GM21723 (cell line): Measurements from ENCODE around the gene ANAPC1.
A peak's percentile ranks its signal among the peaks of the same experiment; 100 is the strongest.
"Not testable (repeated sequence)": the region's sequence is repeated elsewhere in the genome, so short reads cannot be mapped to it uniquely, and the experiment has no call there.

Source experiments
- ATAC-seq: cut with Tn5 transposase; IDR thresholded peaks from one replicate; pipeline ENCODE4 v1.9.1; 2021; ENCODE audit warnings: mild to moderate bottlenecking, moderate library complexity; ENCODE audit not compliant: unreplicated experiment

ANAPC1 gene

DNA sequence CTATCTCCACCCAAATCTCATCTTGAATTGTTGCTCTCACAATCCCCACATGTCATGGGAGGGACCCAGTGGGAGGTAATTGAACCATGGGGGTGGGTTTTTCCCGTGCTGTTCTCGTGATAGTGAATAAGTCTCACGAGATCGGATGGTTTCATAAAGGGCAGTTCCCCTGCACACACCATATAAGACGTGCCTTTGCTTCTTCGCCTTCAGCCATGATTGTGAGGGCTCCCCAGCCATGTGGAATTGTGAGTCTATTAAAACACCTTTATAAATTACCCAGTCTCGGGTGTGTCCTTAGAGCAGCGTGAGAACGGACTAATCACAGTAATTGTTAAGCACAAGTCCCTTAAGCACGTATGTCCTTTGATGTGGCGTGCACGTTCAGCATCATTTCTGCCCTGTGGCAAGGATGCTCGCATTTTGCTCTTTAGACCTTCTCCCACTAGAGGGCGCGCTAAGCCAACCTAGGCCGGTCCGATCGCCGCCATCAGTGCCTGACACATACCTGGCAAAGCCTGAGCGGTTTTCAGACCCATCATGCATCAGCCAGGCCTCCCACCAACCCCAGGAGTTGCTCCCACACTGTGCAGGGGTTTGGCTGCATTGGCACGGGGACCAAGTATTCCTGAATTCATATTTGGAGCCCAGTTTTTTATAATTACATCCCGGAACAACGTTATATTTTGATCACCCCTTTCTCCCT lies 136.4 kb downstream of the ANAPC1 start:
- ATAC-seq = peak; percentile 87

DNA sequence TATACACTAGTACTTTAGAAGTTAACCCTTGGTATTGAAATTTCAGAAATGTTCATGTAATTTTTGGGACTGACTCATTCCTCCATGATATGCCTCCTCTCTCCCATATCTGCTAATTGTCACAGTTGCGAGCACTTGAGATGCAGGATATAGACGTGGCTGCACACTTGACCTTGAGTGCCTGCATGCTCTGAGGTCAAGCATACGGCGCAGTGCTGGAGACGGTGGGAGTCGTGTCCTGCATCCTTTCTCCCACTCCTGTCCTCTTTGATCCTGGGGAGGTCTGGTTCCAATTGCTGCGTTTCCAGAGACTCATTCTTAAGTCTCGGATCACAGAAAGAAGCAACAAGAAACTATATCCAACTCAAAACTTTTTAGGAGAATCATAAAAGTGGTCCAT lies 139.2 kb downstream of the ANAPC1 start:
- not testable (repeated sequence) for ATAC-seq

DNA sequence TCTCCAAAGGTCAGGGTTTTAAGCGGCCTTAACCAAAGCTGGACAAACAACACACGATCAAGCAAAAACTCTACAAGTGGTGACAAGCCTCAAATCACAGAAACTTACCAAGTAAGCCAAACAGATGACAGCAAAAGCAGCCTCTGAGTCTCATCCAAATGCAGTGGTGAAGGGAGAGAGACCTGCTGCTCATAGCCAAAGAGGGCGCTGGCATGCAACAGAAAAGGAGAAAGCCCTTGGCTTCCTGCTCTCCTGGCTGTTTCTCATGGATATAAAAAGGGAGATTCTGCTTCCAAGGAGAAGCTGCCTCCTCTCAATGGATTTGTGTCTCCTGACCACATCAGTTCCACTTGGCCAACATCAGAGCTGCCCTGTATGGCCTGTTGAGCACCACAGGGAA lies 142.5 kb downstream of the ANAPC1 start:
- not testable (repeated sequence) for ATAC-seq

DNA sequence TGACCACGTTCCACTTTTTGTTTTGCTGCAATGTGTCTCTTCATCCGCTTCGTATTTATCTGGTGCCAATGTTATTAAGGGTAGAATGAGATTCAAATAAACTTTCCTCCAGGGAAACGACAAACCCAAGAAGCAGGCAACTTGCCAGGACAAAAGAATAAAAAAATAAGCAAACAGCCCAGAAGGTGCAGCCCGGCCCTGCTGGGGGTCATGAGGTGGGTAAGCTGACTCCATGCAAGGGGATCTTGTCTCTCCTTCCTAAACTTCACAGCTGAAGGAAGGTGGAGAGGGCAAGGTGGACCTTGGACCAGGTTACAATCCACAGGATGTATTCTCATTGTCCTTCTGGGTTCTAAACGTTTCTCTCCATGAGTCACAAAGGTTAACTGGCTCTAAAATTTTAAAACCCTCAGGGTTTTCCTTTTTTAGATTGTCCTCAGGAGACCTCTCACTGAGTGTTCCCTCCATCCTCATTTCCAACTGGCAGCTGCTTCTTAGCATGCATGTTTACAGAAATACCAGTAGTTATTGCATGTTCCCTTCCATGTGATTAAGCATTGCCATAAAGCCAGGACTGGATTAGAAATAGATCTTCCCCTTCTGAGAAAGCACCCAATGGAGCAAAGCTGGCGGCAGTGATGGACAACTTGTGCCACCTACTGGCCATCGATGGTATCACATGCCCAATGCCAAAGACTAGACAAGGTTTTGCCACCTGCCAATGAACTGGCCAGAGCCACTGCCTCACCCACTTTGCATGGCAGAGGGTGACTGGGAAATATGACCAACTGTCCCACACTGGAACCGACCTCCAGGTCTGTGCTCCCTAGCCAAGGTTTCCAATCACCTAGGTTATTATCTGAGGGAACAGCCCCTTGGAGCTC lies 147.9 kb downstream of the ANAPC1 start:
- peak; percentile 70 for ATAC-seq

DNA sequence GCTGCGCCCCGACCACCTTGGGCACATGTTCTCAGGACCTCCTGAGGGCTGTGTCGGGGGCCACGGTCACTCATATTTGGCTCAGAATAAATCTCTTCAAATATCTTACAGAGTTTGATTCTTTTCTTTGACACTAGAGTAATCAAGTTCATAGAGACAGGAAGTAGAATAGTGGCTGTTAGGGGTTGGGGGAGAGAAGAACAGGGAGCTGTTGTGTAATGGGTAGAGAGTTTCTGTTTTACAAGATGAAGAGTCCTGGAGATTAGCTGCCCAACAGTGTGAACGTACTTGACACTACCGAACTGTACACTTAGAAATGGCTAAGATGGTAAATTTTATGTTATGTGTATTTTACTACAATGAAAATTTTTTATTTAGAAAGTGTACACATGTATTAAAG lies 148.6 kb downstream of the ANAPC1 start:
- not testable (repeated sequence) for ATAC-seq

DNA sequence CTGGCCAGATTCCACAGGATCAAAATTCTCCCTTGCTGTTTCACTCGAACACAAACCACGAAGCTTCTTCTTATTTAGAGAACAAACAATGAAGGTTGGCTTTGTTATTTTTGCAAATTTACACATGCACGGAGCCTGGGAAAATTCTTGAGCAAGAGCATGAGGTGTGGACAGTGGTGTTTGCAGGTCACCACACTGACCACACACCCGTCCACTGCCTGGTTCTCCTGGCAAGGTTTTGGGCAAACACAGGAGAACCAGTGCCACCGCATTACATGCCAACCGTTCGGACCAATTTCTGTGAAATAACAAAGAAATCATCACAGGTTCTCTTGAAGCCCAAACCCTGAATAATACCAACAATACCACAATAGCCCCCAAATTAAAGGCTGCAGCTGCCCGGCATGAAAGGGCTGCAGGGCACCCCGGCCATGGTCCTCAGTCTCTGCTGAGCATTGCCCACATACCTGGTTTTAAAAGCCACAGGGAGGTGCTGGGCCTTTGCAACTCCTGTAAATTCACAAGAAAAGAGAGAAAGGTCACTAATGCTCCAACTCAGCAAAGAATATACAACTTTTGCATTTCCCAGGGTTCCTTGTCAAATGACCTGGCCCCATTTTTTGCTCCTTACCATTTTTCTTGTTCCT lies 154.1 kb downstream of the ANAPC1 start:
- not testable (repeated sequence) for ATAC-seq

DNA sequence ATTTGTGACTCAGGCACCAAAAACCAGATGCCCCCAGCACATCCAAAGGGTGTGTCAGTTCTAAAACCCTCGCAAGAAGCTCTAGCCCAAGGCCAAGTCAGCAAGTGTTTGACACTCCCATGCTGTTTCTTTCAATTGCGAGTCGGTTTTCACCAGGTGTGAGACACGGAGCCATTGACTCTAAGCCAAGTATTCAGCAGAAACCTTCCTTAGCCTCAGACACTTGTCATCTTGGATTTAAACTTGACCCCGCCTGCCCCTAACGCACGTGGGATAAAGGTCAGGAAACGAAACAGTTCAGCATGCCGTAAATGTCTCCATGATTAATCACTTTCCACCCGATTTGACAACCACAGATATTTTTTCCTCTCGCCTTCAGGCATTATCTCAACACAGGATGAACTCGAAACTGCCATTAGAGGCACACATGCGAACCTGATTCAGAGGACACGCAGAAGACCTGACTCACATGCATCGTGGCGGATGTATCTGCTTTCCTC lies 156.3 kb downstream of the ANAPC1 start:
- ATAC-seq = not testable (repeated sequence)

DNA sequence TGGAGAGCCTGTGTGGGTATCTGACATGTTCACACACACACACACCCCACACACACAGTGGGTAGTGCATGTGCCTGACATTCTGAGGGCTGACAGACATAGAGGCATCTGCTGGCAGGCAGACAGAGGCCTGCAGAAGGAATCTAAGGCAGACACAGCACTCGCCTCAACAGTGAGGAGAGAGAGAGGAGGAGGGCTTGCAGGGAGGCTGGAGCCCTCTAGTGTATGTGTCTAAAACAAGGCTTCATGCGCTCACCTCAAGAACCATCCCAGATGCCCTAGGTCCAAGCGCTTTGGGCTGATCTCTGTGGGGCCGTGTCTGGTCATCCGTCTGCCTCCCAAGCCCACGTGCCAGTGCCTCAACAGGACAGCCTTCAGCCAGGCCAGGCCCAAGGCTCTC lies 158.3 kb downstream of the ANAPC1 start:
- peak; percentile 57 for ATAC-seq

DNA sequence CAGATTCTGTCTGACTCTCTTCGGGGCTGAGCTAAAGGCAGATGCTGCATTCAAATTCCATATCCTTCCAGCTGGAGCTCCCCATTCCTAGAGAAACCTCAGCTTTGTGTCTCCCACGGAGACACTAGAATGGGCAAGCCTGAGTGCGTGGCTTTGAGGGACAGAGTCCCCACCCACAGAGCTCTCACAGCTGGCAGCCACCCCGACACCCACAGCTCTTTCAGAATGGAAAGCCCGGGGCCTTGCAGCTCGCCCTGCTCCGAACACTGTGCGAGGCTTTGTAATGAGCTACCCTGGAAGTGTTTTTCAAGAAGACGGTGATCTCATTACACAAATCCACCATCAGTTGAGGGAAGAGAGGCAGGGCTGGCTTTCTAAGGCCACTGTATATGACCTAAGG lies 164.4 kb downstream of the ANAPC1 start:
- not testable (repeated sequence) for ATAC-seq
